Nephron (organoid): ENCODE data around the gene RPTOR.

Experiments used
- H3K27ac Mint-ChIP-seq, 3 experiments: 2 replicates each; pipeline ENCODE4 v1.8.0; 2020; ENCODE audit warnings: mixed read lengths in 3 of 3, mild to moderate bottlenecking in 2 of 3, moderate library complexity in 1 of 3
- H3K27me3 Mint-ChIP-seq: 2 replicates; pipeline ENCODE4 v1.8.0; 2021; ENCODE audit warnings: low read depth, mild to moderate bottlenecking, moderate library complexity, mixed read lengths
- H3K36me3 Mint-ChIP-seq: 2 replicates; pipeline ENCODE4 v1.8.0; 2020; ENCODE audit warnings: low read depth, mixed read lengths
- H3K4me1 Mint-ChIP-seq: 2 replicates; pipeline ENCODE4 v1.8.0; 2020; ENCODE audit warnings: mixed read lengths
- H3K4me3 Mint-ChIP-seq, 3 experiments: 2 replicates each; pipeline ENCODE4 v1.8.0; 2020; ENCODE audit warnings: mild to moderate bottlenecking in 3 of 3, mixed read lengths in 3 of 3, moderate library complexity in 2 of 3
- H3K9me3 Mint-ChIP-seq: 2 replicates; pipeline ENCODE4 v1.8.0; 2020; ENCODE audit warnings: mixed read lengths
- CTCF ChIP-seq, 3 experiments: fragments of 200-600 bp; sonication (generic); IDR thresholded peaks; one replicate each; pipeline ENCODE4 v1.5.0; 2021; ENCODE audit warnings: antibody characterized with exemption in 3 of 3; ENCODE audit not compliant: unreplicated experiment in 3 of 3

Gene RPTOR

DNA sequence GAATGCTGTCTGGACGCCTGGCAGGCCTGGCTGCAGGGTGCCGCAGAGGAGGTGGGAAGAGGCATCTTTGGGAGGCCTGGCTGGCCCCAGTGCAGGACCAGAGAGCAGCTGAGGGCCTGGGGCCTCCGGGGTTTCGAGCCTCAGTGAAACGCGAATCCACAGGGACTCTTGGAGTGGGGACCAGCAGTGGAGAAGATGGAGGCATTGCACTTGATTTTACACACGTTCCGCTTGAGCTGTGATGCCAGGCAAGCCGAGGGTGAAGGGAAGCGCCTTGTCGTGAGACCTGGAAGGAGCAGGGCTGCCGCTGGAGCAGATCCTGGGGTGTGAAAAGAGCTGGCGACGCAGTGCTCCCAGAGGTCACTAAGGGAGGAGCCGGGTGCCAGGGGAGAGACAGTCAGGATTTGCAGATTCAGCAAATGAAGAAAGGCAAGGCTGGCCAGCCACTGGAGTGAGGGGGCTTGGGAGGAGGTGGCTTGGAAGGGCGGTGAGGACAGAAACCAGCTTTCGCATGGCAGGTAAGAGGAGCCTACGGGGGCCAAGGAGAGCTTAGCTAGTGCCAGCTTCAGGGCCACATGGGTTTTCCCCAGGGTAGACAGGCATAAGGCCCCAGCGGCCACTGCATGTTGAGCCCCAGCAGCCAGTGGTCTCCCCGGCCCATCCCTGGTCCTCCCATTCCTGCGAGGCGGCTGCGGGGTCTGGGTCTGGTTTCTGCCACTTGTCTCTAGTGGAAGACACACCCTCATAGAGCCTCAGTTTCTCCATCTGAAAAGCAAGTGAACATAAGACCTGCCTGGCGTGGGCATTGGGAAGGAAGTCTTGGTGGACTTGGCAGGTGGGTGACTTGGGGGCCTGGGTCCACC, 271.8 kb downstream of the RPTOR start:
- H3K4me3 Mint-ChIP-seq = peak overlapping the region in 1 of 3 experiments; percentile 43

DNA sequence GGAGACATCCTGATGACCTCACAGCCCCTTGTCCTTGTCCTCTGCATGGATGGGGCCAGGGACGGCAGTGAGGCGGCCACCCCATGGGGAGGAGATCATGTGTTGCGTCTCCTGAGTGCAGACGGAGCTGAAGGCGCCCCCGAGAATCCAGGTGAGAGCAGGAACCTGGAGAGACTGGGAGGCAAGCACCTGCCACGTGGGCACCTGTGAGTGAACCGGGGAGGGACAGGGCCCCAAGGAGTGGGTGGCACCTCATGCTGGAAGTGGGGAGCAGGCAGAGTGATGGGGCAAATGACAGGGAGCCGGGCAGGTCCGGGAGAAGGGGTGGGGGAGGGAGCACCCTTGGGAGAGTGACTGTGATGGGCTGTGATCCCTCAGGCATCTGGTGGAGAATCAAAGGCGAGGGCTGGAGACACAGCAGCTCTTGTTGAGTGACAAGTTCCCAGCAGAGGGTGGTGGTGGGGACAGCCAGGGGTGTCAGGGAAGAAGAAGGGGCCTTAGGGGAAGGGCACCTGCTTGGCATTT, 272.7 kb downstream of the RPTOR start:
- Mint-ChIP-seq H3K36me3 (peaks cover 11% of the 10 kb centered on the region), H3K9me3 (no peaks in the 10 kb centered on the region), H3K4me1 (peaks cover 11% of the 10 kb centered on the region), H3K27ac (peak overlapping the region in 1 of 3 experiments; percentile 92), H3K4me3 (peak overlapping the region in 1 of 3 experiments; percentile 11), H3K27me3 (peaks cover 7% of the 10 kb centered on the region)
- no peak for TF ChIP-seq CTCF (IDR thresholded peaks at IDR 0.05; ENCODE audit: unreplicated experiment in 3 of 3)

More for the DNA sequence above, 271.8 kb downstream of the RPTOR start:
- peaks cover 4% of the 10 kb centered on the region for H3K27me3 Mint-ChIP-seq
- H3K4me1 Mint-ChIP-seq = peaks cover 11% of the 10 kb centered on the region
- no peaks in the 10 kb centered on the region for H3K9me3 Mint-ChIP-seq
- H3K27ac Mint-ChIP-seq = peak overlapping the region in 2 of 3 experiments; percentile 59 to 92
- no peak for TF ChIP-seq CTCF (IDR thresholded peaks at IDR 0.05; ENCODE audit: unreplicated experiment in 3 of 3)
- H3K36me3 Mint-ChIP-seq = peaks cover 4% of the 10 kb centered on the region

GRCh38 chr17:80817861-80818260, 273.2 kb downstream of the RPTOR start:
- Mint-ChIP-seq H3K4me1 (peaks cover 11% of the 10 kb centered on the region), H3K9me3 (no peaks in the 10 kb centered on the region), H3K4me3 (peak overlapping the region in 1 of 3 experiments; percentile 11), H3K27ac (peak overlapping the region in 1 of 3 experiments; percentile 92), H3K27me3 (peaks cover 7% of the 10 kb centered on the region), H3K36me3 (peaks cover 16% of the 10 kb centered on the region)
- TF ChIP-seq CTCF (IDR thresholded peaks at IDR 0.05; ENCODE audit: unreplicated experiment in 3 of 3) = no peak

DNA sequence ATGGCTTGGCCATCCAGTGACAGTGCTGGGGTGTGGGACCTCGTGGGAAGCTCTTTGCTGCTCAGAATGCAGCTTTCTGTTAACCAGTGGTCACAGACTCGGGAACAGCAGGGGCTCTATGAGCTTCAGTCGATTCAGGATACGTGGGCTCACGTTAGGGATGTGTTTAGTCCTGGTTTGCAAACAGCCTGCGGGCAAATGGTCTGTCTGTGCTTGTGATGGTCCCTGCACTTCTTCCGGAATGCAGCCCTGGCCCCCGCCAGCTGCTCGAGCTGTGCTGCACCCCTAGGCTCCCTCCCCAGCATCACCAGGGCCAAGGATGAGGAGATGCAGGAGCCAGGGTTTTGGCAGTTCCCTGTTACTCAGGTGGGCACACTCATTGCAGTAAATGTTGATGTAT, 274.2 kb downstream of the RPTOR start:
- no peak overlapping the region for H3K4me3 Mint-ChIP-seq
- peaks cover 22% of the 10 kb centered on the region for H3K36me3 Mint-ChIP-seq
- no peak for TF ChIP-seq CTCF (IDR thresholded peaks at IDR 0.05; ENCODE audit: unreplicated experiment in 3 of 3)
- peaks cover 7% of the 10 kb centered on the region for H3K27me3 Mint-ChIP-seq
- peak overlapping the region in 1 of 3 experiments; percentile 94 for H3K27ac Mint-ChIP-seq
- H3K4me1 Mint-ChIP-seq = peaks cover 11% of the 10 kb centered on the region
- H3K9me3 Mint-ChIP-seq = no peaks in the 10 kb centered on the region

DNA sequence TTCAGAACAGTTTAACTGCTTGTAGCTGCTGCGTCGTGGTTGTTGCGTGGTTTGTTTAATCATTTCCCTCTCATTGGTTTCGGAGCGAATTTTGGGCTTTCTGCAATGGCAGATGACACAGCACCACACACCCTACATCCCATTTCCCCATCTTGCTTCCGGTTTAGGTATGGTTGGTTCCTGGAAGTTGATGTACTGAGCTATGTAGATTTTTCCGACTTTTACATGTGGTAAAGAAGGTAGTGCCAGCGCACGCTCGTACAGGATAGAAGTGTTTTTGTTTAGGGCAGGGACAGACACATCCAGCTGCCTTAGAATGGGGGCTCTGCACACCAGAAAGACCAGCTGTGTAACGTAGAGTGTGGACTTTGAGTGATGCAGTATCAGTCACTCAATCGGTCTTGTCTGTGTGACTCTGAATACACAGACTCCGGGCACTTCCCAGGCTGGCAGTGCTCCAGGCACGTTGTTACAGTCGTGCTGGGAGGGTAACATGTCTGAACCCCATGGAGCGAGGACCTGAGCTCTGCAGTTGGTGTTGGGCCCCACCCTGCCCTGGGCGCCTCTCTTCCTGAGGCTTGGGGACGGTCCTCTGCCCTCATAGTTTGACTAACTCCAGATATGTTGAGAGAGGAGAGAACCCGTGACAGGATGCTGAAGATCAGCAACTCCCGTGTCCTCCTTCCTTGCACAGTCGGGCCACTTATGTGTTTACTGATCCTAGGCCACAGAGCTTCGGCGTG, 275.0 kb downstream of the RPTOR start:
- peak overlapping the region; percentile 29 to 94 (median 55) for H3K27ac Mint-ChIP-seq
- peaks cover 26% of the 10 kb centered on the region for H3K36me3 Mint-ChIP-seq
- peak overlapping the region in 2 of 3 experiments; percentile 33 to 59 for H3K4me3 Mint-ChIP-seq
- H3K27me3 Mint-ChIP-seq = peaks cover 7% of the 10 kb centered on the region
- H3K4me1 Mint-ChIP-seq = peaks cover 10% of the 10 kb centered on the region
- no peaks in the 10 kb centered on the region for H3K9me3 Mint-ChIP-seq
- no peak for TF ChIP-seq CTCF (IDR thresholded peaks at IDR 0.05; ENCODE audit: unreplicated experiment in 3 of 3)
